HG03175 (cell line): ENCODE results near the gene AGAP1.

Experiments
- ATAC-seq: cut with Tn5 transposase; IDR thresholded peaks from one replicate; pipeline ENCODE4 v1.9.1; 2021; ENCODE audit warnings: mild to moderate bottlenecking, moderate library complexity; ENCODE audit not compliant: unreplicated experiment

Gene AGAP1

DNA sequence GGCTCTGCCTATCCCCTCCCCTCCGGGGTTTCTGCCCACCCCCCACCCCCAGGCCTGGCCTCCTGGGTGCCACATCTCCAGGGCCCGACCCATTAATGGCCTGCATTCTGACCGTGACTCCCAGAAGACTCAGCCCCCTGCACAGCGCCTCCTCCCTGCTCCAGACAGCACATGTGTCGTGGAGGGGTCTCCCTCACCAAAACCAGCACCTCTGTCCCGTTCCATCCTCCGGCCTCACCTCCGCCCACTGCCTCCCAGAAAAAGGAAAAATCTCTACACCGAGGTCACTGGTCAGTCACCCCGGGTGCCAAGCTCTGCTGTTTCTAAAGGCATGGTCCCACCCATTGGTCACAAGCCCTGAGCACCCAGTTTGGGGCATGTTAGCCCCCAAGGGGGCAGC, 609.1 kb downstream of the AGAP1 start:
- no peak for ATAC-seq

- no peak for ATAC-seq
These were observed 610.1 kb downstream of the AGAP1 start for GRCh38 chr2:236103981-236104380.

DNA sequence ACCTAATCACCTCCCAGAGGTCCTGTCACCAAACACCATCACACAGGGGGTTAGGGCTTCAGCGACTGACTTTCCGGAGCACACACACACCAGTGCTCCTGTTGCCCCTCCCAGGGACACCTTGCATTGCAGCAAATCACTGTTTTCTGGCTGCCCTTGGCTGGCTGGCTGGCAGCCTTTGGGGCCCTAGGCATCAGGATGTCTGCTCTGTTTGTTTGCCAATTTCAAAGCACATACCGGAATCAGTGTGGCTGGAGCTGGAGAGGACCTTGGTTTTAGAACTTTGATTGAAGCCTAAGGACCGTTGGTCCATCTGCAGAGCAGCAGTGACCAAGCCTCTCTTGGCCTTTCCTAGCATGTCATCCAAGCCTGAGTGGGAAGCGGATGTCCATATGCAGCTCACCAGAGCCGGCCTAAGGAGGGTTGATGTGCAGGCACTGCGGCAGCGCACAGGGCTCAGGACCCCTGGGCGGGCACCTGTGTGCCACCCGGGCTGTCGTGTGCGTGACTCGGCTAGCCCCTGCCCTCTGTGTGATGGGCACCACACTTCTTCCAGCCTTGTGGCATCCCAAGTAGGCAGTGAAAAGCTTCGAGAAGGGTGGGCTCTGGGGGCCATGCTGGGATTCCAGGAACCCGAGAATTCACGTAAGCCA, 612.2 kb downstream of the AGAP1 start:
- no peak for ATAC-seq

- no peak for ATAC-seq
These were observed 612.9 kb downstream of the AGAP1 start for GRCh38 chr2:236106761-236107160.

DNA sequence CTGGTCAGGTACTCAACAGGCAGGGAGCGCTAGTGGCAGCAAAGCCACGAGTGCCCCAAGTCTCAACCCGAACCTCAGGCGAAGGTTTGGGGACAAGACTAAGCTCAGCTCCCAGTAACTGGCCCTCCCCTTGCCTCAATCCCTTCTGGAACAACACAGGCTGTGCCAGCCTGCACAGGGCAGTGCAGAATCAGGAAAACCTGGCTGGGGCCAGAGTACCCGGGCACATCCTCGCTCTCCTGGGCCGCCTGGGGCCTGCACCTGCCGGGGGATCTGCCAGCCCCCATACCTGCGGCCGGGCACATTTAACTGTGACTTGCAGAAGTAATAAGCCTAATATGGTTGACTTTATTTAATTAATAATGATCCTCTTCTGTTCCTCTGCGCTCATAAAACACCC, 613.7 kb downstream of the AGAP1 start:
- ATAC-seq = no peak

GRCh38 chr2:236107942-236108625, 614.2 kb downstream of the AGAP1 start:
- ATAC-seq = no peak

- no peak for ATAC-seq
These were observed 615.2 kb downstream of the AGAP1 start for GRCh38 chr2:236109061-236109460.

GRCh38 chr2:236109473-236109872, 615.6 kb downstream of the AGAP1 start:
- ATAC-seq = no peak

GRCh38 chr2:236112466-236112865, 618.6 kb downstream of the AGAP1 start:
- ATAC-seq = no peak

- no peak for ATAC-seq
These were observed 619.6 kb downstream of the AGAP1 start for GRCh38 chr2:236113425-236113824.

DNA sequence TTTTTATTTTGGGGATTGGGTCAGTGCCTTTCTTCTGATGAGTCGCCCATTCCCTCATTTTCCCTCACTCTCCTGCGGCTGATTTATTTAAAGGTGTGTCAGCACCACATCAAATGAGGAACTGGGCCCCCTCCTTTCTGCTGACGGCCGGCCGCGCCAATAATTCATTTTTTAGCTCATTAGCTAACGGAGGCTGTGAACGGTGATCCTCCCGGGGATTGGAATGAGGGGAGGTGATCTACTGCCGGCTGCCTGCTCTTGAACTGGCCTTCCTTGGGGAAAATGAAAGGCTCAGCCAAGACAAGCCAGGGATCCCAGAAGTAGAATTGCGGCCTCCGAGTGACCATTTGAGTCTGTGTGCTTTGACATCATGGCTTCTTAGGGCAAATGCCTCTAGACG, 620.1 kb downstream of the AGAP1 start:
- no peak for ATAC-seq

DNA sequence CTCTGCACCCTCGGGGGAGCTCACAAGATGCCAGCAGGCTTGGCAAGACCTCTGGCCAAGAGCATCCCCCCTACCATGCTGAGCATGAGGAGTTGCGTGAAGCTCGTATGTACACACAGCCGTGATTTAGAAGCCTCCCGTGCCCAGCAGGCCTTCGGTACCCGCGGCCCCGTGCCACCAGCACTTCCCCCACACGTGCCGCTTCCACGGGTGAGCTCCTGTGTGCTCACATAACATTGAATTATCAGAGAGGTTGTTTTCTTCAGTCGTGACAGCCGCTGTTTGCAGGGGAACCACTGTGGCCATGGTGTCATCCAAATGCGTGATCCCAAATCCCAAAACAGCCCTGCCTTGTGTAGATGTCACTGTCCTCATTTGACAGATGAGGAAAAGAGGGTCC, 621.1 kb downstream of the AGAP1 start:
- no peak for ATAC-seq

DNA sequence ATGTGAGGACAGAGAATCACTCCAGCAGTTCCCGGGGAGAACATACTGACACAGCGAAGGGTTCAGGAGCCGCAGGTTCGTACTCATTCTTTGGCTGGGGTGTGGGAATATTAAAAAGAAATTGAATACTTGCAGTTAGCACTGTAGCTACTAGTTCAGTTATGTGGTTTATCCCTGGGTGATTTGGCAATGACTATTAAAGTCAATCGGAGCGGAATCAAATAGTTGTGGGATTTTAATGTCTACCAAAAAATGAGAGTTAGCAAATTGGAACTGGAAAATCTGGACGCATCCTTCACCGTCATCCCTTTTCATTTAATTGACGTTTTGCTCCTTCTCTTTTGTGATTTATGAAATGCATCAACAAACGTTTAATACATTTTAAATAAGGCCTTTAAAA, 623.6 kb downstream of the AGAP1 start:
- ATAC-seq = no peak

GRCh38 chr2:236117861-236118269, 624.0 kb downstream of the AGAP1 start:
- no peak for ATAC-seq

GRCh38 chr2:236119003-236119402, 625.2 kb downstream of the AGAP1 start:
- ATAC-seq = no peak

DNA sequence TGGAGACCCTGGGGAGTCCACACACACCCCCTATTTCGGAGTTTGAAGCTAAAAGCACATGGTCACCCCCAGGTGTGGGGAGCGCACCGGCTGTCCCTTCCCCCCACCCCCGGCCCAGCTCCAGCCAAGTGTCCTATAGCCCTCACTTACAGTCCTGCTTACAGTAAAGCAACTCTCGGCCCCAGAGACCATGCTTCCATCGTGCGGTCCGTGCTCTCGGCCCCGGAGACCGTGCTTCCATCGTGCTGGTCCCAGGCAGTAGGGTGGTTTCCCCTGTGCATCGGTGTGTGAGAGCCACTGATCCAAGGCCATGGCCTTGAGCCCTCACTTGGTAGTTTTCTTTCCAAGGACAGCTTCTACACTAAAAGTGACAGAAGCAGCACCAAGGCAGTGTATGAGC, 625.6 kb downstream of the AGAP1 start:
- no peak for ATAC-seq

GRCh38 chr2:236120141-236120601, 626.3 kb downstream of the AGAP1 start:
- ATAC-seq = no peak

GRCh38 chr2:236120829-236121228, 627.0 kb downstream of the AGAP1 start:
- no peak for ATAC-seq

DNA sequence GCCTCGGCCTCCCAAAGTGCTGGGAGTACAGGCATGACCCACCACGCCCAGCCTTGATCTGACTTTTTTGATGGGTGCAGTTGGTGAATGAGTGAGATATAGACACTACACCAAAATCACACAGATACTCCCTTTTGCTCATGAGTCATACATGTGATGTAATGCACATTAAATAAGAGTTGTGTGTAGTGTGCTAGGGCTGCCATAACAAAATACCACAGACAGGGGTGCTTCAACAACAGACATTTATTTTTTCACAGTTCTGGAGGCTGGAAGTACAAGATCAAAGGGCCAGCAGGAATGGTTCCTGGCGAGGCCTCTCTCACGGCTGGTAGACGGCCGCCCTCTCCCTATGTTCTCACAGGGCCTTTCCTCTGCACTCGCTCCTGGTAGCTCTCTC, 627.7 kb downstream of the AGAP1 start:
- ATAC-seq = no peak

DNA sequence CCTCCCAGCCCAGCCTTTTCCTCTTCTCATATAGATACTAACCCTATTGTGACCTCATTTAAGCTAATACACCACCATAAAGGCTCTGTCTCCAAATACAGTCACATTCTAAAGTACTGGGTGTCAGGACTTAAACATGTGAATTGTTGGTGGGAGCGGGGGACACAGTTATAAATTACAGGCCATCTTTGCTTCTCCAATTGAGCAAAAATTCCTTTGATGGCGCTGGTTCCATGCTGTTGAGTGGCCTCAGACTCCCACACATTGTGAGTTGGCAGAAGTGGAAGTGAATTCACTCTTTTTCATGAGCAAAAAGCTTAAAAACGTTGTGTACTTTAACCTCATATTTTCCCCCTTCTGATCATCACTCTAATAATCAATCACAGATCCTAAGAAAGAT, 628.4 kb downstream of the AGAP1 start:
- no peak for ATAC-seq

DNA sequence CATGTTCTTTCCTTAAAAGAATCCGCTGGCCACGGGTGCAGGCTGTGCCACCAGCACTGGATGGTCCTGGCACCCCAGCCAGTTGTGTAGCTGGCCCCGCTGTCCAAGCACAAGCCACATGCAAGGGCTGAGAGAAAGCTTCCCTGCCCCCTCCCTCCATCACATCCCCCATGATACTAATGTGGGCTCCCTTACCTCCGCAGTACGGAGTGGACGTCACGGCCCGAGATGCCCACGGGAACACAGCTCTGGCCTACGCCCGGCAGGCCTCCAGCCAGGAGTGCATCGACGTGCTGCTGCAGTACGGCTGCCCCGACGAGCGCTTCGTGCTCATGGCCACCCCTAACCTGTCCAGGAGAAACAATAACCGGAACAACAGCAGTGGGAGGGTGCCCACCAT, 629.9 kb downstream of the AGAP1 start:
- no peak for ATAC-seq

- ATAC-seq = no peak
These were observed 630.5 kb downstream of the AGAP1 start for GRCh38 chr2:236124182-236124893.
